ENCODE results near the gene CBARP. TPM values are rescaled to one million over a fixed set of nuclear protein-coding genes. Genes with fewer than 3 reads are reported as not detected.
A peak's percentile ranks its signal among the peaks of the same experiment; 100 is the strongest.

The CBARP gene
- polyA plus RNA-seq (ENCODE audit: insufficient read length in 12 of 12) = 1 to 10 TPM in 7 of 12 donors, under 1 TPM in 3, not detected in 2; 0.65 to 2.2 (median 1.1) TPM
- long read RNA-seq, donor 1 = 0 reads
- long read RNA-seq, donor 2, partial matches to known transcripts = 653 of 682 reads
- long read RNA-seq, donor 2, other reads (novel, unspliced or antisense) = 29 of 682 reads
- long read RNA-seq, donor 3, partial matches to known transcripts = 16 of 16 reads
- long read RNA-seq, donor 3, other reads (novel, unspliced or antisense) = 0 of 16 reads
- long read RNA-seq, donor 4, partial matches to known transcripts = 67 of 180 reads
- long read RNA-seq, donor 4, other reads (novel, unspliced or antisense) = 113 of 180 reads
- long read RNA-seq, donor 5, partial matches to known transcripts = 1,065 of 1,105 reads
- long read RNA-seq, donor 5, other reads (novel, unspliced or antisense) = 40 of 1,105 reads
- long read RNA-seq, donor 6, partial matches to known transcripts = 90 of 240 reads
- long read RNA-seq, donor 6, other reads (novel, unspliced or antisense) = 150 of 240 reads
- long read RNA-seq, donor 7, partial matches to known transcripts = 222 of 227 reads
- long read RNA-seq, donor 7, other reads (novel, unspliced or antisense) = 5 of 227 reads
- long read RNA-seq, donor 8, partial matches to known transcripts = 2,228 of 2,598 reads
- long read RNA-seq, donor 8, other reads (novel, unspliced or antisense) = 370 of 2,598 reads
- long read RNA-seq, donor 9, partial matches to known transcripts = 397 of 402 reads
- long read RNA-seq, donor 9, other reads (novel, unspliced or antisense) = 5 of 402 reads
- long read RNA-seq, donor 10, partial matches to known transcripts = 1,666 of 2,174 reads
- long read RNA-seq, donor 10, other reads (novel, unspliced or antisense) = 508 of 2,174 reads
- long read RNA-seq, donor 11, partial matches to known transcripts = 2,091 of 2,395 reads
- long read RNA-seq, donor 11, other reads (novel, unspliced or antisense) = 304 of 2,395 reads

- no peak for DNase-seq
These were observed at the start of gene CBARP for GRCh38 chr19:1237754-1238368. Gene CBARP, minus strand, starts transcription at chr19:1238005. Its CDS starts 1,905 bp downstream, at chr19:1236100.

- DNase-seq = no peak
These were observed 48.9 kb upstream of the CBARP start for GRCh38 chr19:1286487-1287353.

- DNase-seq = no peak
These were observed 48.0 kb upstream of the CBARP start, which contains the start of gene EFNA2 for GRCh38 chr19:1285737-1286360. Gene EFNA2, plus strand, starts transcription at chr19:1285873. Its CDS starts 296 bp downstream, at chr19:1286169.

GRCh38 chr19:1284979-1285736, 47.4 kb upstream of the CBARP start:
- DNase-seq = no peak

GRCh38 chr19:1284293-1284978, 46.6 kb upstream of the CBARP start:
- DNase-seq = no peak

GRCh38 chr19:1283917-1284292, 46.1 kb upstream of the CBARP start:
- DNase-seq = no peak

GRCh38 chr19:1283207-1283916, 45.6 kb upstream of the CBARP start:
- DNase-seq = no peak

- DNase-seq = no peak
These were observed 44.9 kb upstream of the CBARP start for GRCh38 chr19:1282588-1283206.

- DNase-seq = no peak
These were observed 43.9 kb upstream of the CBARP start for GRCh38 chr19:1281569-1282287.

- no peak for DNase-seq
These were observed 43.1 kb upstream of the CBARP start for GRCh38 chr19:1280636-1281568.

- DNase-seq = peak; percentile 92
These were observed 42.1 kb upstream of the CBARP start for GRCh38 chr19:1279782-1280341.

GRCh38 chr19:1278713-1279660, 41.2 kb upstream of the CBARP start:
- no peak for DNase-seq

- DNase-seq = no peak
These were observed 40.3 kb upstream of the CBARP start for GRCh38 chr19:1278074-1278473.

- DNase-seq = no peak
These were observed 39.3 kb upstream of the CBARP start for GRCh38 chr19:1277061-1277460.

- no peak for DNase-seq
These were observed 38.8 kb upstream of the CBARP start for GRCh38 chr19:1276628-1277022.
